AG04449 (cell line): Measurements from ENCODE around the gene ZNF132.
"Not testable (repeated sequence)": the region's sequence is repeated elsewhere in the genome, so short reads cannot be mapped to it uniquely, and the experiment has no call there.

Experiments
- CTCF ChIA-PET: fragments of 350-600 bp; formaldehyde crosslinking; extraction: SDS; loops from one replicate; lab custom pipeline; 2021; ENCODE audit warnings: antibody characterized with exemption; lab: Yijun Ruan, JAX
- POLR2A ChIA-PET: fragments of 400-600, 350-600 bp; formaldehyde crosslinking; extraction: SDS; loops from one replicate; lab custom pipeline; 2020; ENCODE audit warnings: antibody characterized with exemption, inconsistent platforms; lab: Yijun Ruan, JAX
- DNase-seq: peaks from one replicate; pipeline ENCODE4 v3.0.0-alpha.2; 2010; ENCODE audit warnings: low read depth, low spot score
- H3K4me3 ChIP-seq: 2 replicates; pipeline ENCODE4 v1.5.1; 2011; ENCODE audit warnings: low read depth, mild to moderate bottlenecking, control low read depth, low read length
- TF ChIP-seq, protein P1 (sequence below): IDR thresholded peaks from one replicate; pipeline ENCODE4 v1.5.1; 2011; ENCODE audit warnings: mild to moderate bottlenecking, moderate library complexity, low read length, control low read depth, inconsistent platforms; ENCODE audit not compliant: insufficient read depth; ENCODE audit errors: missing control alignments

ZNF132 gene

DNA sequence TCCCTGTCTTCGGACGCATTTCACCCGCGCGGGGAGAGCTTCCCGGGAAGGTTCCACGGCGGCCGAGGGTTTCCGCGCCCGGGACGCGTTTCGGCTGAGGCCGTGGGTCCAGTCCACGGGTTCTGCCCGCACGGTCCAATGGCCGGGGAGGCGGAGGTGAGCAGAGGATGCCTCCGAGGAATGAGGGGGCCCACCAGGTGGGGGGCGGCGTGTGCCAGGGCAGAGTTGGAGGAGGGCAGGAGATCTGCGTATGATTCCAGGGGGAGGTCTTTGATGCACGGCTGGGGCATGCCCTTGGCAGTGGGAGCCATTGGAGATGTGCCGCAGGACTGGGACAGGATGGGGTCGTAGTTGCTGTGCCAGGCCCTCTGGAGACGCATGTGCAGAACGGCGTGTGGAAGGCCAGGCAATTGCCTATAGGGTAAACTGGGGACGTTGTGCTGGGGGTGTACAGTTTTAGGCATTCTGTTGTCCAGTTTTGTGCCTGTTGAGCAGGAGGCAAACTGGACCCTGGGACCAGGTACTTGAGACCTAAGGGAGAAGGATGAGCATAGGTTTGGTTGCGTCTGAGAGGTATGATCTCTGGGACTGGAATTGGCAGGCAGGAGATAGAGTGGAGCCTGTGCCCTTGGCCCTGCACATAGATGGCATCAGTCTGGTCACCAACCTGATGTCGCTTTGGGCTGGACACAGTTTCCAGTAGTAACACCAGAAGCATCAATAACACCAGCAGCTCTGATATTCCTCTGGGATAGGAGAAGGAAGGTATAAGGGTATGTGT lies 30.8 kb downstream of the ZNF132 start:
- CTCF ChIA-PET, result interaction anchor here (0.5 to 1.0 kb wide), 3 partner anchors 9 to 91 kb away, joined by 3 to 6 read pairs (median 3); no protein-coding TSS in a partner anchor
- POLR2A ChIA-PET, result interaction anchor here (0.5 to 1.4 kb wide), 9 partner anchors 13 to 111 kb away, joined by 3 to 7 read pairs (median 3); partner anchors contain the start of genes ZBTB45, ZNF132, ZNF497 and ZNF837
- peak overlapping the region; percentile 97 for H3K4me3 ChIP-seq
- no peak for DNase-seq
- TF ChIP-seq, protein P1, sequence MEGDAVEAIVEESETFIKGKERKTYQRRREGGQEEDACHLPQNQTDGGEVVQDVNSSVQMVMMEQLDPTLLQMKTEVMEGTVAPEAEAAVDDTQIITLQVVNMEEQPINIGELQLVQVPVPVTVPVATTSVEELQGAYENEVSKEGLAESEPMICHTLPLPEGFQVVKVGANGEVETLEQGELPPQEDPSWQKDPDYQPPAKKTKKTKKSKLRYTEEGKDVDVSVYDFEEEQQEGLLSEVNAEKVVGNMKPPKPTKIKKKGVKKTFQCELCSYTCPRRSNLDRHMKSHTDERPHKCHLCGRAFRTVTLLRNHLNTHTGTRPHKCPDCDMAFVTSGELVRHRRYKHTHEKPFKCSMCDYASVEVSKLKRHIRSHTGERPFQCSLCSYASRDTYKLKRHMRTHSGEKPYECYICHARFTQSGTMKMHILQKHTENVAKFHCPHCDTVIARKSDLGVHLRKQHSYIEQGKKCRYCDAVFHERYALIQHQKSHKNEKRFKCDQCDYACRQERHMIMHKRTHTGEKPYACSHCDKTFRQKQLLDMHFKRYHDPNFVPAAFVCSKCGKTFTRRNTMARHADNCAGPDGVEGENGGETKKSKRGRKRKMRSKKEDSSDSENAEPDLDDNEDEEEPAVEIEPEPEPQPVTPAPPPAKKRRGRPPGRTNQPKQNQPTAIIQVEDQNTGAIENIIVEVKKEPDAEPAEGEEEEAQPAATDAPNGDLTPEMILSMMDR, result no peak

DNA sequence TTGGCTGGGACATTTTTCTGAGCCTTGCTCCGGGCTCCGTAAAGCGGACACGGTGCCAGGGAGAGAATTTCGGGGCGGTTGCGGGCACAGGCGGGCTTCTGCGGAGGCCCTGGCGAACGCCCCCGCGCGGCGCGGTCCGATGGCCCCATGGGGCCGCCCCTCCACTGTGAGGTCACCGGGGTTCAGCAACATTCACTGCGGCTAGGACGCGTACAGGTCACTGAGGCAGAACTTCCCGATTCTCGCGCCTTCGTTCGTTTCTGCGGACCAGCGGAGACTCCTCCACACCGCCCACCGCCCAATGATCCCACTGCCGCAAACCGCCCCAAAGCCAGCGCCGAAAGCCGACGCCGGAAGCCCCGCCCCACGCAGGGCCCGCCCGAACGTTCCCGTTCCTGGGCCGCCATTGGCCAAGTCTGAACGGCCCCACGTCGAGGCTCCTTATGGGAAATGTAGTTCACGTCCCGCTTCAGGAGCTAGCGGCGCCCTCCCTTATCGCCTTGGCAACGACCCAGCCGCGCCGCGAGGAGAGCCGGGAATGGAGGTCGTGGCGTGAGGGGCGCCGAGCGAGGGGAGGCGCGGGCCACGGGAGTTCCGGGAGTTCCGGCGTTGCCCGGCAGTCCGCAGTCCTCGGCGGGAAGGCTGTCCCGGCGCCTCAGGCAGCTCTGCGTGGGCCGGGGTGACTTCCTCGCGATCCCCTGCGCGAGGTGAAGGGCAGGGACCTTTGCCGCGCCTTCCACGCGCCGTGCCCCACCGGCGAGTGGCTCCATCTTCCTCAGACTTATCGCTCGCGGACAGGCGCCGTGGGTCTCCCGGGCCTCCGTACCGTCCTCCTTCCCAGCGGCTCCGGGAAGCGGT lies 31.6 kb downstream of the ZNF132 start, which contains the start of gene ZNF584:
Gene ZNF584, plus strand, starts transcription at position 498 of the 858 bp plus-strand sequence. CDS start 499 bp downstream, outside the sequence.
- peak; percentile 38 for DNase-seq
- POLR2A ChIA-PET, result interaction anchor here (0.5 to 1.4 kb wide), 8 partner anchors 12 to 111 kb away, joined by 3 to 7 read pairs (median 4); partner anchors contain the start of genes ZBTB45, ZNF132 and ZNF837
- CTCF ChIA-PET, result interaction anchor here (0.9 kb wide), 1 partner anchor 9 kb away, joined by 6 read pairs; no protein-coding TSS in a partner anchor
- H3K4me3 ChIP-seq, result peak within 1 kb of the TSS; percentile 97
- TF ChIP-seq, protein P1, result peak; percentile 26

DNA sequence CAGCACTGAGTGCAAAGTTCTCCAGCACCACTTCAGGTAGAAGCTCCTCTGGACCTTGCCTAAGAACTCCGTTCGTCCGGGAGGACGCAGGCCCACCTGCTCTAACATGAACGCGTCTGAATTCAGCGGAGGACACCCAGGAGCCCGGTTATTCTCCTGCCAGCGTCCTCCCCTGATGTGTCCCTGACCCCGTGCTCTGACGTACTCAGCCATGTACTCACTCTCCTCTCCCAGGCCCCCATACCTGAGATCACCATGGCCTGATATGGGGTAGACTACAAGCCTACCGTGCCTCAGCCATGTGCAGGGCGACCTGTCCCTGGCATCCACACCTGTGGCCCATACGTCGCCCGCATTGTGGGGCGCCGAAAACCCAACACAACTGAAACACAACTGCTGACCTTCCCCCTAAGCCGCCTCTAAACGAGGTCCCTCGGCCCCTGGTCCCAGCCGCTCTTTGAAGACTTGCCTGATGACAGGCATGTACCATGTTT lies 32.2 kb downstream of the ZNF132 start:
- no peak for DNase-seq
- H3K4me3 ChIP-seq, result peak overlapping the region; percentile 97
- ChIA-PET POLR2A (interaction anchor here (1.2 kb wide), 2 partner anchors 17 to 27 kb away, joined by 3 to 7 read pairs; partner anchors contain the start of gene ZNF837), CTCF (interaction anchor here (0.9 to 1.5 kb wide), 2 partner anchors 11 to 66 kb away, joined by 3 read pairs; no protein-coding TSS in a partner anchor)
- TF ChIP-seq, protein P1, result no peak

DNA sequence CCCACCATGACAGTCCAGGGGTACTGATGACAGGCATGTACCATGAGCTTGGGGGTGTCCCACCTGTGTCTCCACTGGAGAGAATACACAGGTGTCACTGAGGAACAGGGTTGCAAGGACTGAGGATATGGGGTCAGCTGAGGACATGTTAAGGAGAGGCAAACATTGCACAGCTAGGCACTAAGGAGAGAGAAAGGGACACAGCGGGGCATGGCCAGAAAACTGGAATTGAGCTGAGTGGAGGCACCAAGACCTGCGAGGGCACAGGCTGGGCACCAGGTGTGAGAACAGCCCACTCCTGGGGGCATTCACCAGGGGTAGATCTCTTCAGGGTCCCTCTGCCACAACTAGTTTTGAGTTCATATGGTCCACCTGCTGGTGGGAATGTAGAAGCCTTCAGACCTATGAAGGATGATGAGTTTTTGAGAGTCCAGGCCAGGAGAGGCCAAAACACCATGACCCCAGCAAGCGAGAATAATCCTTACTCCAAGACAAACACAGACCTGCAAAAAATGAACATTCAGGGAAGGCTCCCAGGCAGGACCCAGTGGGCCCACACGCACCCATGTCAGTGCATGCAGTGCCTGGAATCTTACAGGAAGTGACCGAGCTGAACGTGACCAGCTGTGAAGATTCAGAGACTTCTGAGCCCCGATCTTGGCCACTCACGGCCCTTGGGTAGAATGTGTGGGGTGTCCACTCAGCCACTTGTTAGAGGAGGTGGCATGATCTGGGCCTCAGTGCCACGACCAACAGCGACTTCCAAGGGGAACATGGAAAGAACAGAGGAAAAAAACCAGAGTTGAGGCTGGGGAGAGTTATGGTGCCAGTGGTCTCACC lies 32.9 kb downstream of the ZNF132 start:
- CTCF ChIA-PET, result interaction anchor here (0.9 to 1.5 kb wide), 3 partner anchors 10 to 66 kb away, joined by 3 read pairs; no protein-coding TSS in a partner anchor
- no peak for DNase-seq
- TF ChIP-seq, protein P1, result no peak
- POLR2A ChIA-PET, result no interaction called here
- H3K4me3 ChIP-seq, result peak overlapping the region; percentile 97

DNA sequence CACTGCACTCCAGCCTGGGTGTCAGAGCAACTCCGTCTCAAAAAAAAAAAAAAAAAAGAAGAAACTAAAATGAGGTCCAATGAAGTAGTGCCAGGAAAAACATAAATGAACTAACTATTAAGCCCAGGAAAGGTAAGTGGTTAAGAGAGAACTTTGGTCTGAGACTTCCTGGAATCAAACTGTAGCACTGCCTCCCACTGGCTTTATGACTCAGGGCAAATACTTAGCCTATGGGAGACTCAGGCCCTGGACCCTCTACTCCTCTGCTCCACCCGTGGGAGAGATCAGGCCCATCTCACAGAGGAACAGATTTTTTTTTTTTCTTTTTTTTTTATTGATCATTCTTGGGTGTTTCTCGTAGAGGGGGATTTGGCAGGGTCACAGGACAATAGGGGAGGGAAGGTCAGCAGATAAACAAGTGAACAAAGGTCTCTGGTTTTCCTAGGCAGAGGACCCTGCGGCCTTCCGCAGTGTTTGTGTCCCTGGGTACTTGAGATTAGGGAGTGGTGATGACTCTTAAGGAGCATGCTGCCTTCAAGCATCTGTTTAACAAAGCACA lies 36.0 kb downstream of the ZNF132 start:
- CTCF ChIA-PET, H3K4me3 ChIP-seq, DNase-seq, POLR2A ChIA-PET: not testable (repeated sequence)
